Measurements from ENCODE around the gene LMOD2. TPM values are rescaled to one million over a fixed set of nuclear protein-coding genes. Genes with fewer than 3 reads are reported as not detected.

LMOD2 gene
- total RNA-seq, 1 experiment from 2014 or later = not detected

DNA sequence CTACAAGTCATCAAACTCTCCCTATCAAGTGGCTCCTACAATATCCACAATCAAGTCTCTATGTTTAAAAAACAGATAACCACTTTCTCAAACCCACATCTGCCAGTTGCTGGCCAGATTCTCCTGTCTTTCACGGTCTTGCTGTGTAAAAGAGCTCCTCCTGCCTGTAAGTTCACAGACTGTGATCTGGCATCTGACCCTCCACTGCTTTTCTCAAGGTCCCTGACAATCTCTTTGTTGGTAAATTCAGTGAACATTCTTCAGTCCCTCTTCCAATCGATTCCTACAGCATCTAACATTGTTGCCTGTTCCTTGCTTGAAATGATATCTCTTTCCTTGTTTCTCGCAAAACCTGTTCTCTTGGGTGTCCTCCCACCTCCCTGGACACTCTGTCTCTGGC, 18.5 kb upstream of the LMOD2 start:
- Histone ChIP-seq H2BK15ac (ENCODE audit: low read depth, low read length) (no peak overlapping the region), H3K9ac (ENCODE audit: extremely low read depth, insufficient read length, low read length) (no peak overlapping the region), H4K20me1 (ENCODE audit: control insufficient read depth, insufficient read depth, insufficient read length) (no peaks in the 10 kb centered on the region), H2BK20ac (ENCODE audit: low read depth, low read length, poor library complexity, severe bottlenecking) (no peak overlapping the region), H4K8ac (replicated peaks; ENCODE audit: insufficient read length, low read depth, low read length) (no peak overlapping the region), H2BK12ac (ENCODE audit: insufficient read length, low read depth, low read length) (no peak overlapping the region), H3K23ac (ENCODE audit: insufficient read length, low read depth, low read length) (no peak overlapping the region), H2BK120ac (ENCODE audit: low read depth, low read length, poor library complexity, severe bottlenecking) (no peak overlapping the region), H3K79me1 (ENCODE audit: insufficient read depth, low read depth, low read length, poor library complexity, severe bottlenecking) (no peaks in the 10 kb centered on the region), H3K4me1 (ENCODE audit: insufficient read depth, low read length) (no peaks in the 10 kb centered on the region), H3K4me2 (ENCODE audit: insufficient read depth, insufficient read length, low read length) (no peak overlapping the region), H2AFZ (ENCODE audit: low read length) (no peak overlapping the region), H3K23me2 (ENCODE audit: insufficient read length, low read depth, low read length, poor library complexity, severe bottlenecking) (no peaks in the 10 kb centered on the region), H3K4ac (ENCODE audit: low read depth, low read length) (no peak overlapping the region), H3K9me3 (ENCODE audit: control insufficient read depth, low read depth, low read length) (no peaks in the 10 kb centered on the region), H3K27me3 (ENCODE audit: insufficient read depth, low read length) (no peaks in the 10 kb centered on the region; the same call in 1 of the 2 replicates), H2BK5ac (ENCODE audit: insufficient read length, low read length) (no peak overlapping the region), H3K18ac (ENCODE audit: insufficient read length, low read depth, low read length) (no peak overlapping the region), H3K56ac (ENCODE audit: insufficient read length, low read depth, low read length) (no peak overlapping the region), H3K27ac (ENCODE audit: insufficient read length, low read depth, low read length) (no peak overlapping the region), H3T11ph (ENCODE audit: low read length) (no peak overlapping the region), H2AK5ac (ENCODE audit: insufficient read length, low read length) (no peak overlapping the region), H3K14ac (ENCODE audit: insufficient read depth, low read length) (no peak overlapping the region), H4K5ac (ENCODE audit: insufficient read length, low read depth, low read length) (no peak overlapping the region), H4K91ac (ENCODE audit: insufficient read length, low read depth, low read length) (no peak overlapping the region), H3K79me2 (ENCODE audit: insufficient read depth, low read length) (no peaks in the 10 kb centered on the region)
- Mint-ChIP-seq H3K4me1 (peaks cover 11% of the 10 kb centered on the region in 2 experiments; a peak in 3 of 4 replicates), H3K36me3 (ENCODE audit: insufficient read depth in 1 of 3, low read depth in 3 of 3) (no peaks in the 10 kb centered on the region; a peak in 1 of 7 replicates), H3K27me3 (ENCODE audit: low read depth) (no peaks in the 10 kb centered on the region), H3K9me3 (no peaks in the 10 kb centered on the region; a peak in 2 of 5 replicates), H3K27ac (peak overlapping the region in 1 of 3 experiments; percentile 52; a peak in 2 of 7 replicates), H3K4me3 (no peak overlapping the region)
- DNase-seq = no peak
- no CpG with 5 or more reads among the region's 3 CpGs for WGBS (ENCODE audit: extremely low coverage, insufficient read length, low lambda C conversion rate)
- TF ChIP-seq CTCF (conservative IDR thresholded peaks at IDR 0.05) = peak; percentile 32; the same call in 2 of the 3 replicates

Data from H9 (cell line).